ENCODE data around the gene CACNA2D3.

DNA sequence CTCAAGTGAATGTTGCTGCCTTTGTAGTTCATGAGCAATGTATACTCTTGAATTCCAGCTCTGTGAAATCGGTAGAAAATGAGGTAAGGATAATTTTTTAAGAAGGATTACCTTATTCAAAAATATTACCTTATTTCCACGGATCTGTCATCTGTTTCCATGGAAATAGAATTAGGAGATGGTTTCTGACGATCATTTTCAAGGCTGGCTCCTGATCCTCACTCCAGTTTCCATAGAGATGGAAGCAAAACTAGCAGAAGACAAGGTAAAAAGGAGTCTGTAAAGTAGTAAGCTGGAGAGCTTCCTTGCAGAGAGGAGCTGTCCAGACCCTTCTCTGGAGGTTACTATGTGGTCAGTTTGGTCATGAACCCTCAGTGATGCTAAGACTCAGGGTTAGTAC is 55.5 kb downstream of the CACNA2D3 start:
- no peak for TF ChIP-seq POLR2AphosphoS5 (IDR thresholded peaks at IDR 0.05; ENCODE audit: insufficient read depth in 1 of 2, low read depth in 1 of 2)
- TF ChIP-seq, protein P1, sequence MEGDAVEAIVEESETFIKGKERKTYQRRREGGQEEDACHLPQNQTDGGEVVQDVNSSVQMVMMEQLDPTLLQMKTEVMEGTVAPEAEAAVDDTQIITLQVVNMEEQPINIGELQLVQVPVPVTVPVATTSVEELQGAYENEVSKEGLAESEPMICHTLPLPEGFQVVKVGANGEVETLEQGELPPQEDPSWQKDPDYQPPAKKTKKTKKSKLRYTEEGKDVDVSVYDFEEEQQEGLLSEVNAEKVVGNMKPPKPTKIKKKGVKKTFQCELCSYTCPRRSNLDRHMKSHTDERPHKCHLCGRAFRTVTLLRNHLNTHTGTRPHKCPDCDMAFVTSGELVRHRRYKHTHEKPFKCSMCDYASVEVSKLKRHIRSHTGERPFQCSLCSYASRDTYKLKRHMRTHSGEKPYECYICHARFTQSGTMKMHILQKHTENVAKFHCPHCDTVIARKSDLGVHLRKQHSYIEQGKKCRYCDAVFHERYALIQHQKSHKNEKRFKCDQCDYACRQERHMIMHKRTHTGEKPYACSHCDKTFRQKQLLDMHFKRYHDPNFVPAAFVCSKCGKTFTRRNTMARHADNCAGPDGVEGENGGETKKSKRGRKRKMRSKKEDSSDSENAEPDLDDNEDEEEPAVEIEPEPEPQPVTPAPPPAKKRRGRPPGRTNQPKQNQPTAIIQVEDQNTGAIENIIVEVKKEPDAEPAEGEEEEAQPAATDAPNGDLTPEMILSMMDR (IDR thresholded peaks at IDR 0.05): no peak
